Upper lobe of right lung (tissue), 1 donor: ENCODE data around the gene IFNA5. TPM values are rescaled to one million over a fixed set of nuclear protein-coding genes. Genes with fewer than 3 reads are reported as not detected.

ENCODE experiments used
- ATAC-seq: fragments of 200-7000 bp; cut with Tn5 transposase; one replicate; pipeline ENCODE4 v1.9.1; 2020; ENCODE audit warnings: mild to moderate bottlenecking, moderate library complexity
- DNase-seq: peaks from one replicate; pipeline ENCODE4 v3.0.0-alpha.2; 2020
- H3K27ac ChIP-seq: fragments of 200-600 bp; one replicate; pipeline ENCODE4 v1.8.0; 2022
- H3K27me3 ChIP-seq: fragments of 200-600 bp; one replicate; pipeline ENCODE4 v1.8.0; 2022; ENCODE audit warnings: mild to moderate bottlenecking
- H3K36me3 ChIP-seq: fragments of 200-600 bp; one replicate; pipeline ENCODE4 v1.8.0; 2022
- H3K4me1 ChIP-seq: fragments of 200-600 bp; one replicate; pipeline ENCODE4 v1.8.0; 2022
- H3K4me3 ChIP-seq: fragments of 200-600 bp; one replicate; pipeline ENCODE4 v1.8.0; 2022; ENCODE audit warnings: mild to moderate bottlenecking
- H3K9me3 ChIP-seq: fragments of 200-600 bp; one replicate; pipeline ENCODE4 v1.8.0; 2022
- CTCF ChIP-seq: fragments of 200-600 bp; IDR thresholded peaks from one replicate; pipeline ENCODE4 v1.8.0; 2022; ENCODE audit warnings: antibody characterized with exemption
- intact Hi-C: fragments of 100-400 bp; cut with DNase I; formaldehyde crosslinking; loops from one replicate; pipeline ENCODE4 v1.11.0; 2022
- long read RNA-seq: library from polyadenylated mRNA; unstranded; transcript quantifications from one replicate; pipeline ENCODE4 v2.0.0, GENCODE V29; 2021
- total RNA-seq: library from RNA; stranded (reverse); fragmentation: NEBNext Ultra II Directional; extraction: Animal tissue kit (Norgen Biotek cat#: 25700); gene quantifications from one replicate; pipeline ENCODE4 v1.2.1, GENCODE V29; 2021
- donor health status: DM: no; HTN: yes; CAD: no; lungs with severe emphysema.

IFNA5 gene
- not detected for total RNA-seq
- long read RNA-seq: 0 reads

GRCh38 chr9:21305213-21305612, at the start of gene IFNA5:
Gene IFNA5, minus strand, starts transcription at chr9:21305313. Its CDS starts 57 bp downstream, at chr9:21305256.
- H3K27me3 ChIP-seq: no peaks in the 10 kb centered on the region
- H3K4me3 ChIP-seq: no peak within 1 kb of the TSS
- H3K36me3 ChIP-seq: no peaks in the 10 kb centered on the region
- no peak within 1 kb of the TSS for H3K27ac ChIP-seq
- intact Hi-C loops: no loop called here
- DNase-seq (no peak), ATAC-seq (no peak)
- no peaks in the 10 kb centered on the region for H3K4me1 ChIP-seq
- TF ChIP-seq CTCF: no peak
- H3K9me3 ChIP-seq: no peaks in the 10 kb centered on the region

GRCh38 chr9:21350787-21351186, 45.7 kb upstream of the IFNA5 start, which contains the start of gene IFNA6:
Gene IFNA6, minus strand, starts transcription at chr9:21350887. Its CDS starts 0 bp downstream, at chr9:21350887.
- TF ChIP-seq CTCF: no peak
- no peak for DNase-seq

GRCh38 chr9:21348430-21348970, 43.4 kb upstream of the IFNA5 start:
- intact Hi-C loops: no loop called here
- no peak for TF ChIP-seq CTCF
- no peak for DNase-seq
- no peak overlapping the region for H3K27ac ChIP-seq
- no peaks in the 10 kb centered on the region for H3K27me3 ChIP-seq
- H3K4me1 ChIP-seq: no peaks in the 10 kb centered on the region
- no peak for ATAC-seq
- no peaks in the 10 kb centered on the region for H3K9me3 ChIP-seq
- no peaks in the 10 kb centered on the region for H3K36me3 ChIP-seq
- no peak overlapping the region for H3K4me3 ChIP-seq

More at GRCh38 chr9:21350787-21351186, 45.7 kb upstream of the IFNA5 start, which contains the start of gene IFNA6:
- ATAC-seq: no peak
- H3K9me3 ChIP-seq: no peaks in the 10 kb centered on the region
- H3K27me3 ChIP-seq: no peaks in the 10 kb centered on the region
- H3K36me3 ChIP-seq: no peaks in the 10 kb centered on the region
- intact Hi-C loops: no loop called here
- no peaks in the 10 kb centered on the region for H3K4me1 ChIP-seq
- no peak within 1 kb of the TSS for H3K27ac ChIP-seq
- H3K4me3 ChIP-seq: no peak within 1 kb of the TSS

- ATAC-seq: no peak
- intact Hi-C loops: no loop called here
- no peak for DNase-seq
These were observed 35.6 kb upstream of the IFNA5 start for GRCh38 chr9:21340735-21341134.

GRCh38 chr9:21336457-21336856, 31.3 kb upstream of the IFNA5 start:
- Histone ChIP-seq H3K4me3 (no peak overlapping the region), H3K4me1 (peaks cover 27% of the 10 kb centered on the region), H3K36me3 (peaks cover 5% of the 10 kb centered on the region), H3K9me3 (no peaks in the 10 kb centered on the region), H3K27me3 (no peaks in the 10 kb centered on the region), H3K27ac (no peak overlapping the region)
- ATAC-seq (no peak), DNase-seq (no peak)
- TF ChIP-seq CTCF: no peak
- intact Hi-C loops: no loop called here

More at GRCh38 chr9:21340735-21341134, 35.6 kb upstream of the IFNA5 start:
- no peaks in the 10 kb centered on the region for H3K9me3 ChIP-seq
- no peak overlapping the region for H3K27ac ChIP-seq
- no peak for TF ChIP-seq CTCF
- no peaks in the 10 kb centered on the region for H3K27me3 ChIP-seq
- no peaks in the 10 kb centered on the region for H3K4me1 ChIP-seq
- no peak overlapping the region for H3K4me3 ChIP-seq
- no peaks in the 10 kb centered on the region for H3K36me3 ChIP-seq
